Body of pancreas (tissue), 4 donors: ENCODE data around the gene FLNC. TPM values are rescaled to one million over a fixed set of nuclear protein-coding genes. Genes with fewer than 3 reads are reported as not detected.

Source experiments
- ATAC-seq: fragments of 150-250 bp; one replicate; pipeline ENCODE4 v1.9.1; 2016
- DNase-seq, 4 donors: peaks; one replicate each; pipeline ENCODE4 v3.0.0-alpha.2; 2019
- H3K27ac ChIP-seq, 4 donors: fragments of 200-600 bp; sonication (generic); 1 replicate in 3 of 4; 2 replicates in 1 of 4; pipeline versions ENCODE4 v1.5.1 to v1.6.1; 2016 to 2019; ENCODE audit warnings: mild to moderate bottlenecking in 1 of 4, mixed read lengths in 1 of 4, moderate library complexity in 1 of 4
- H3K27me3 ChIP-seq, 2 donors: fragments of 200-600 bp; sonication (generic); one replicate each; pipeline ENCODE4 v1.6.0; 2016; ENCODE audit warnings: mild to moderate bottlenecking in 1 of 2
- H3K36me3 ChIP-seq, 2 donors: fragments of 200-600 bp; sonication (generic); replicated peaks in 1 of 2; 2 replicates each; pipeline ENCODE4 v1.5.1; 2016; ENCODE audit warnings: low read depth in 2 of 2; ENCODE audit not compliant: insufficient read depth in 1 of 2
- H3K4me1 ChIP-seq: fragments of 200-600 bp; sonication (generic); one replicate; pipeline ENCODE4 v1.6.0; 2016
- H3K4me3 ChIP-seq, 2 donors: fragments of 200-600 bp; sonication (generic); 1 replicate in 1 of 2; 2 replicates in 1 of 2; pipeline ENCODE4 v1.5.1; 2016 to 2019
- H3K9me3 ChIP-seq, 3 donors: fragments of 200-600 bp; sonication (generic); 1 replicate in 2 of 3; 2 replicates in 1 of 3; pipeline ENCODE4 v1.5.1; 2016
- POLR2A ChIP-seq, 3 donors: fragments of 450-650 bp; IDR thresholded peaks; one replicate each; pipeline ENCODE4 v1.6.1; 2016; ENCODE audit warnings: antibody characterized with exemption in 3 of 3, mild to moderate bottlenecking in 2 of 3
- WGBS, 2 donors: methylation state at CpG; one replicate each; pipeline ENCODE4 v1.1.5; 2017; 5-methylcytosine and 5-hydroxymethylcytosine counted together
- intact Hi-C: fragments of 100-400 bp; cut with DNase I; formaldehyde crosslinking; loops from one replicate; pipeline ENCODE4 v1.15.1; 2023
- total RNA-seq, 2 donors: library from RNA; depleted of rRNA; stranded (reverse); fragments of >200 nt; gene quantifications; one replicate each; pipeline ENCODE4 v1.1.0, GENCODE V29; 2016
- TF ChIP-seq, protein P1 (sequence below), 7 experiments: fragments of 450-650 bp in 4 of 7; fragments of 200-600 bp in 3 of 7; sonication (generic) in 3 of 7; IDR thresholded peaks; one replicate each; pipeline ENCODE4 v1.5.1; 2016 to 2019; ENCODE audit warnings: antibody characterized with exemption in 7 of 7

FLNC gene
- total RNA-seq, 2 donors from 2014 or later: 1.8 to 4.0 TPM

DNA sequence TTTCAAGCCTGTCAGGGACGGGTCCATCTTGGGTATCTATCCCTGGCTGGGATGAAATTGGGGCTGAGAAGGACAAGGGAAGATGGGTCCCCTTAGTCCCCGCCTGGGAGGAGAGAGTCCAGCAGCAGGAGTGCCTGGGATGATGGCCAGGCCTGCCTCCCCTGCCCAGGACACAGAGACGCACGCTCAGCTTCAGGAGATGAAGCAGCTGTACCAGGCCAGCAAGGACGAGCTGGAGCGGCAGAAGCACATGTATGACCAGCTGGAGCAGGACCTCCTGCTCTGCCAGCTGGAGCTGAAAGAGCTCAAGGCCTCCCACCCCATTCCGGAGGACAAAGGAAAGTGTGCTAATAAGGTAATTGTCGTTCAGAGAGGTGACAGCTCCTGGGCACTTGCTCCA is 23.0 kb upstream of the FLNC start:
- Histone ChIP-seq H3K4me3 (no peak overlapping the region), H3K36me3 (no peaks in the 10 kb centered on the region), H3K9me3 (no peaks in the 10 kb centered on the region), H3K4me1 (peaks cover 4% of the 10 kb centered on the region), H3K27ac (no peak overlapping the region), H3K27me3 (no peaks in the 10 kb centered on the region)
- 51 to 76% methylated on average over 5 to 8 of the region's 8 CpGs for WGBS, 2 donors
- TF ChIP-seq, protein P1, sequence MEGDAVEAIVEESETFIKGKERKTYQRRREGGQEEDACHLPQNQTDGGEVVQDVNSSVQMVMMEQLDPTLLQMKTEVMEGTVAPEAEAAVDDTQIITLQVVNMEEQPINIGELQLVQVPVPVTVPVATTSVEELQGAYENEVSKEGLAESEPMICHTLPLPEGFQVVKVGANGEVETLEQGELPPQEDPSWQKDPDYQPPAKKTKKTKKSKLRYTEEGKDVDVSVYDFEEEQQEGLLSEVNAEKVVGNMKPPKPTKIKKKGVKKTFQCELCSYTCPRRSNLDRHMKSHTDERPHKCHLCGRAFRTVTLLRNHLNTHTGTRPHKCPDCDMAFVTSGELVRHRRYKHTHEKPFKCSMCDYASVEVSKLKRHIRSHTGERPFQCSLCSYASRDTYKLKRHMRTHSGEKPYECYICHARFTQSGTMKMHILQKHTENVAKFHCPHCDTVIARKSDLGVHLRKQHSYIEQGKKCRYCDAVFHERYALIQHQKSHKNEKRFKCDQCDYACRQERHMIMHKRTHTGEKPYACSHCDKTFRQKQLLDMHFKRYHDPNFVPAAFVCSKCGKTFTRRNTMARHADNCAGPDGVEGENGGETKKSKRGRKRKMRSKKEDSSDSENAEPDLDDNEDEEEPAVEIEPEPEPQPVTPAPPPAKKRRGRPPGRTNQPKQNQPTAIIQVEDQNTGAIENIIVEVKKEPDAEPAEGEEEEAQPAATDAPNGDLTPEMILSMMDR (IDR thresholded peaks at IDR 0.05): no peak
- no peak for TF ChIP-seq POLR2A (IDR thresholded peaks at IDR 0.05)
- no peak for DNase-seq
- ATAC-seq: no peak
- intact Hi-C loops: no loop called here

- Histone ChIP-seq H3K9me3 (no peaks in the 10 kb centered on the region), H3K27me3 (no peaks in the 10 kb centered on the region), H3K4me1 (peaks cover 15% of the 10 kb centered on the region), H3K27ac (no peak overlapping the region), H3K36me3 (no peaks in the 10 kb centered on the region), H3K4me3 (no peak overlapping the region)
- ATAC-seq: no peak
- TF ChIP-seq POLR2A (IDR thresholded peaks at IDR 0.05): no peak
- TF ChIP-seq, protein P1 (IDR thresholded peaks at IDR 0.05): no peak
- no peak for DNase-seq
- intact Hi-C loops: no loop called here
- WGBS, 2 donors: 77 to 82% methylated on average over 3 of the region's 3 CpGs
Measured at GRCh38 chr7:128809363-128809762, 20.8 kb upstream of the FLNC start.

DNA sequence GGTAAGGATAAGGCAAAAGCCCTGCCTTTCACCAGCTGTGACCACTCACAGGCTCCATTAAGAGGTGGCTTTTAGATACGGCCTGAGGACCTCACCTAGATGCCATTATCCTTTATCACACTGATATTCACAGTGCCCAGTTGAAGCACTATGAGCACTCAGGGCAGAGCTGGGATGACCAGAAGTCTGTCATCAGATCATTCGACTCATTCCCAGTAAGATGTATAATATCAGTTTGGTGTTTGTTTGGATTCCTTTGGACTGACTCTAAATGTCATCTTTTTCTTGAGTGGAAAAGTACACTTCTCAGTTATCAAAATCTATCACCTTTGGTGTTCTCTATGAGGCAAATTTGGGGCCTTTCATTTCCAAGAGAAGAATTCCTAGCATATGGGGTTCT is 19.7 kb upstream of the FLNC start:
- intact Hi-C loops: no loop called here
- Histone ChIP-seq H3K27me3 (no peaks in the 10 kb centered on the region), H3K27ac (no peak overlapping the region), H3K36me3 (no peaks in the 10 kb centered on the region), H3K4me3 (no peak overlapping the region), H3K4me1 (peaks cover 21% of the 10 kb centered on the region), H3K9me3 (no peaks in the 10 kb centered on the region)
- no peak for DNase-seq
- TF ChIP-seq, protein P1 (IDR thresholded peaks at IDR 0.05): no peak
- TF ChIP-seq POLR2A (IDR thresholded peaks at IDR 0.05): no peak
- no peak for ATAC-seq
- 80 to 91% methylated on average over 2 of the region's 2 CpGs for WGBS, 2 donors

DNA sequence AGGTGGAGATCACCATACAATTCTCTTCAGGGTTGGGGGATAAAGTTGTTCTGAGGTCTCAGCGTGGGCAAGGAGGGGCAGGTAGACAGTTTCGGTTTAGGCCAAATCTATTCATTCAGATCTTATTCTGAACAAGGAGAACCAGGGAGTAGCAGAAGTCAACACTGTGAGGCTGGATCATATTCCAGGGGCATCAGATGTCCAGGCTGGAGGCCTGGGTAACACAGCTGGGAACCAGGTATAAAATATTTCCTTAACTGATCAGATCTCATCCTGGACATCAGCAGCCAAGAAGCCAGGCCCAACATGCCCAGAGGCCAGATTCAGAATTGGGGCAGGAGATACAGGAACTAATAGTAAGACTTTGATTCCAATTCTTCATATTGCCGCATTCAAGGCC is 19.2 kb upstream of the FLNC start:
- ATAC-seq: no peak
- 85 to 91% methylated on average over 3 of the region's 3 CpGs for WGBS, 2 donors
- Histone ChIP-seq H3K27me3 (no peaks in the 10 kb centered on the region), H3K27ac (no peak overlapping the region), H3K4me3 (no peak overlapping the region), H3K4me1 (peaks cover 21% of the 10 kb centered on the region), H3K9me3 (no peaks in the 10 kb centered on the region), H3K36me3 (no peaks in the 10 kb centered on the region)
- DNase-seq: no peak
- intact Hi-C loops: no loop called here
- TF ChIP-seq POLR2A (IDR thresholded peaks at IDR 0.05): no peak
- TF ChIP-seq, protein P1 (IDR thresholded peaks at IDR 0.05): no peak

- ATAC-seq (no peak), DNase-seq (no peak)
- no peak for TF ChIP-seq POLR2A (IDR thresholded peaks at IDR 0.05)
- TF ChIP-seq, protein P1 (IDR thresholded peaks at IDR 0.05): no peak
- H3K27me3 ChIP-seq: no peaks in the 10 kb centered on the region
- H3K4me1 ChIP-seq: peaks cover 21% of the 10 kb centered on the region
- intact Hi-C loops: no loop called here
- no peak overlapping the region for H3K27ac ChIP-seq
- no peaks in the 10 kb centered on the region for H3K36me3 ChIP-seq
- WGBS, 2 donors: 91% methylated on average over 11 of the region's 11 CpGs
- H3K4me3 ChIP-seq: no peak overlapping the region
- H3K9me3 ChIP-seq: no peaks in the 10 kb centered on the region
Measured at GRCh38 chr7:128811631-128812430, 18.4 kb upstream of the FLNC start.
